ENCODE measurements around the gene APCDD1L. TPM values are rescaled to one million over a fixed set of nuclear protein-coding genes. Genes with fewer than 3 reads are reported as not detected.

The APCDD1L gene
- total and polyA plus RNA-seq, 2 of the 8 experiments (the other 6 are each of a cell fraction or from before 2014, with no cell fraction given): 0.83 to 3.1 TPM

DNA sequence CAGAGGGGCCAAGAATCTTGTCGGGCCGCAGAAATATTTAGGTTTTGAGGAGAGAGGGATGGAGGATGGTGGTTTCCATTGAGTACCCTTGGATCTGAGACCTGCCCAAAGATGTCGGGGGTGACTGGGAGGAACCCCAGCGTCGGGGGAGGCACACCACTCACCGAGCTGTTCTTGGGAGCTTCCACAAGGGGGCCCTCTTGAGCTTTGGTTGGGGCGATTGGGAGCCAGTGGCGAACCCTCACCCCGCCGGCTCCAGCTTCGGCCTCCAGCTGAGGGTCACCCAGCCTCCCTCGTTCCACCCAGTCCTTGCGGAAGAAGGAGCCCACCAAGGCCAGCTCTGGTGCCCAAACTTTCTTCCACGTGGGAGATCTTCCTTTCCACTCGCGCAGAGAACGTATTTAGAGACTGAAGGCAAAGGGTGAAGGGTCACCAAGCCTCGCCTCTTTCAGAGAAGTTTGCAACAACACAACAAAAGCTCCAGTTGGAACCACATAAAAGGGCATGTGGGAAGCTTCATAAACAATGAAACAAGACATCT, 33.6 kb downstream of the APCDD1L start:
- no peak for FAIRE-seq
- 17% methylated on average over 18 of the region's 18 CpGs; no CpG with 5 or more reads in 1 of the 2 experiments for WGBS, 2 experiments (ENCODE audit: extremely low coverage in 1 of 2, insufficient coverage in 1 of 2, insufficient read length in 1 of 2, insufficient replicate concordance in 2 of 2, low coverage in 1 of 2, low lambda C conversion rate in 2 of 2, missing lambda C conversion rate in 1 of 2)
- peak; percentile 97 to 98 for TF ChIP-seq RAD21 (IDR thresholded peaks at IDR 0.05 in 1 of 2, conservative IDR thresholded peaks at IDR 0.05 in 1 of 2; ENCODE audit: low read depth in 2 of 2, low read length in 2 of 2)
- peak; percentile 75 to 86 (median 83) for TF ChIP-seq CTCF (IDR thresholded peaks at IDR 0.05; ENCODE audit: control extremely low read depth in 1 of 3, insufficient read depth in 1 of 3, low read depth in 1 of 3, low read length in 3 of 3)
- peak; percentile 18; the same call in 1 of the 2 replicates for TF ChIP-seq TBP (IDR thresholded peaks at IDR 0.05; ENCODE audit: low read depth, low read length)
- TF ChIP-seq SIN3A (conservative IDR thresholded peaks at IDR 0.05 in 1 of 2, IDR thresholded peaks at IDR 0.05 in 1 of 2; ENCODE audit: low read depth in 1 of 2, low read length in 2 of 2): 0 out of 4 replicates have a peak, but pooled peaks of 1 of the 2 experiments have one; percentile 29
- TF ChIP-seq RNF2 (IDR thresholded peaks at IDR 0.05; ENCODE audit: borderline replicate concordance, low read depth, low read length, missing control alignments, poor library complexity, severe bottlenecking): no peak
- TF ChIP-seq CREB1 (IDR thresholded peaks at IDR 0.05): 0 out of 2 replicates have a peak, but pooled peaks have one; percentile 9
- peak; percentile 37; the same call in 1 of the 2 replicates for TF ChIP-seq CHD2 (IDR thresholded peaks at IDR 0.05; ENCODE audit: low read length)

More for the DNA sequence above, 33.6 kb downstream of the APCDD1L start:
- H2BK12ac ChIP-seq (ENCODE audit: low read depth, low read length): peak overlapping the region; percentile 99
- H3K4me3 ChIP-seq (ENCODE audit: extremely low read depth in 1 of 4, insufficient read depth in 2 of 4, low read depth in 3 of 4, low read length in 4 of 4): peak overlapping the region in 1 of 4 experiments; percentile 30; a peak in 1 of 8 replicates
- no peak overlapping the region for H2AK5ac ChIP-seq (ENCODE audit: low read depth, low read length)
- H3K27ac ChIP-seq (ENCODE audit: low read depth, low read length): no peak overlapping the region
- peaks cover 0 to 4% (median 3%) of the 10 kb centered on the region in 4 experiments; a peak in 5 of 7 replicates for H3K4me1 ChIP-seq (replicated peaks in 1 of 4; ENCODE audit: control insufficient read depth in 3 of 4, insufficient read depth in 4 of 4, low read length in 3 of 4)
- peak overlapping the region; percentile 13 to 43; a peak in 2 of 4 replicates for H3K4me2 ChIP-seq (ENCODE audit: insufficient read depth in 1 of 2, low read depth in 2 of 2, low read length in 2 of 2)
- no peaks in the 10 kb centered on the region for H3K79me1 ChIP-seq (ENCODE audit: low read depth, low read length)
- H3K9ac ChIP-seq (replicated peaks in 1 of 4; ENCODE audit: extremely low read depth in 1 of 4, low read depth in 3 of 4, low read length in 3 of 4): no peak overlapping the region
- no peaks in the 10 kb centered on the region for H3K79me2 ChIP-seq (ENCODE audit: control insufficient read depth in 1 of 2, insufficient read depth in 2 of 2, low read length in 2 of 2)
- H4K5ac ChIP-seq (ENCODE audit: insufficient read length, low read depth, low read length): peak overlapping the region; percentile 61
- ChIA-PET POLR2A (ENCODE audit: partially characterized antibody) (interaction anchor here (0.6 to 3.5 kb wide), 9 partner anchors 33 to 402 kb away, joined by 3 to 19 read pairs (median 5); partner anchors contain the start of genes APCDD1L, GNAS and STX16), CTCF (ENCODE audit: partially characterized antibody) (interaction anchor here (0.5 to 5.0 kb wide), 58 partner anchors 8 to 962 kb away, joined by 3 to 57 read pairs (median 5); partner anchors contain the start of genes APCDD1L, GNAS, GNAS-AS1 and STX16)
- H3K14ac ChIP-seq (ENCODE audit: insufficient read length): no peak overlapping the region
- no peaks in the 10 kb centered on the region for H3K36me3 ChIP-seq (ENCODE audit: control insufficient read depth in 2 of 4, insufficient read depth in 4 of 4, low read length in 3 of 4)
- no peaks in the 10 kb centered on the region for H4K20me1 ChIP-seq (replicated peaks in 1 of 2; ENCODE audit: control insufficient read depth in 1 of 2, insufficient read depth in 2 of 2, low read length in 2 of 2)
- H3K56ac ChIP-seq (replicated peaks; ENCODE audit: insufficient read length, low read depth, low read length): no peak overlapping the region
- peak overlapping the region; percentile 82; the same call in 1 of the 2 replicates for H2BK20ac ChIP-seq (ENCODE audit: low read length)
- peak overlapping the region; percentile 25 for H2BK120ac ChIP-seq (replicated peaks; ENCODE audit: low read depth, low read length)
- H3K9me3 ChIP-seq (ENCODE audit: insufficient read depth in 2 of 2, low read depth in 1 of 2, low read length in 1 of 2): peaks cover 15 to 26% of the 10 kb centered on the region in 2 experiments; a peak in 3 of 4 replicates
- H2BK15ac ChIP-seq (ENCODE audit: low read length): peak overlapping the region; percentile 53; the same call in 1 of the 2 replicates
- H3K27me3 ChIP-seq (replicated peaks in 1 of 4; ENCODE audit: control insufficient read depth in 3 of 4, extremely low read depth in 1 of 4, insufficient read depth in 3 of 4, low read length in 3 of 4): no peaks in the 10 kb centered on the region; a peak in 1 of 7 replicates
- H2BK5ac ChIP-seq (ENCODE audit: low read depth, low read length): peak overlapping the region; percentile 80; the same call in 1 of the 2 replicates
- peak overlapping the region; percentile 78 for H4K91ac ChIP-seq (replicated peaks; ENCODE audit: insufficient read length, low read length)
- H4K8ac ChIP-seq (ENCODE audit: extremely low read depth, insufficient read depth, low read length): no peak overlapping the region; the same call in 1 of the 2 replicates
- no peak overlapping the region for H3K4ac ChIP-seq (replicated peaks; ENCODE audit: insufficient read length, low read depth, low read length)
- H3K23ac ChIP-seq (ENCODE audit: insufficient read length): no peak overlapping the region
- peak; percentile 36 to 96 for DNase-seq (ENCODE audit: low read depth in 1 of 2, low spot score in 2 of 2)
- H3K18ac ChIP-seq (ENCODE audit: extremely low read depth, low read length): peak overlapping the region; percentile 86
- H3K23me2 ChIP-seq (ENCODE audit: low read depth, low read length): no peaks in the 10 kb centered on the region
- peak overlapping the region; percentile 99 for H2AFZ ChIP-seq (ENCODE audit: low read length)
